Body of pancreas (tissue), 4 donors: ENCODE data around the gene NLRP12. TPM values are rescaled to one million over a fixed set of nuclear protein-coding genes. Genes with fewer than 3 reads are reported as not detected.
"Not testable (repeated sequence)": the region's sequence is repeated elsewhere in the genome, so short reads cannot be mapped to it uniquely, and the experiment has no call there.

Experiments
- ATAC-seq: fragments of 150-250 bp; one replicate; pipeline ENCODE4 v1.9.1; 2016
- DNase-seq, 4 donors: peaks; one replicate each; pipeline ENCODE4 v3.0.0-alpha.2; 2019
- H3K27ac ChIP-seq, 4 donors: fragments of 200-600 bp; sonication (generic); 1 replicate in 3 of 4; 2 replicates in 1 of 4; pipeline versions ENCODE4 v1.5.1 to v1.6.1; 2016 to 2019; ENCODE audit warnings: mild to moderate bottlenecking in 1 of 4, mixed read lengths in 1 of 4, moderate library complexity in 1 of 4
- H3K27me3 ChIP-seq, 2 donors: fragments of 200-600 bp; sonication (generic); one replicate each; pipeline ENCODE4 v1.6.0; 2016; ENCODE audit warnings: mild to moderate bottlenecking in 1 of 2
- H3K36me3 ChIP-seq, 2 donors: fragments of 200-600 bp; sonication (generic); replicated peaks in 1 of 2; 2 replicates each; pipeline ENCODE4 v1.5.1; 2016; ENCODE audit warnings: low read depth in 2 of 2; ENCODE audit not compliant: insufficient read depth in 1 of 2
- H3K4me1 ChIP-seq: fragments of 200-600 bp; sonication (generic); one replicate; pipeline ENCODE4 v1.6.0; 2016
- H3K4me3 ChIP-seq, 2 donors: fragments of 200-600 bp; sonication (generic); 1 replicate in 1 of 2; 2 replicates in 1 of 2; pipeline ENCODE4 v1.5.1; 2016 to 2019
- H3K9me3 ChIP-seq, 3 donors: fragments of 200-600 bp; sonication (generic); 1 replicate in 2 of 3; 2 replicates in 1 of 3; pipeline ENCODE4 v1.5.1; 2016
- POLR2A ChIP-seq, 3 donors: fragments of 450-650 bp; IDR thresholded peaks; one replicate each; pipeline ENCODE4 v1.6.1; 2016; ENCODE audit warnings: antibody characterized with exemption in 3 of 3, mild to moderate bottlenecking in 2 of 3
- WGBS, 2 donors: methylation state at CpG; one replicate each; pipeline ENCODE4 v1.1.5; 2017; 5-methylcytosine and 5-hydroxymethylcytosine counted together
- intact Hi-C: fragments of 100-400 bp; cut with DNase I; formaldehyde crosslinking; loops from one replicate; pipeline ENCODE4 v1.15.1; 2023
- total RNA-seq, 2 donors: library from RNA; depleted of rRNA; stranded (reverse); fragments of >200 nt; gene quantifications; one replicate each; pipeline ENCODE4 v1.1.0, GENCODE V29; 2016
- TF ChIP-seq, protein P1 (sequence below), 7 experiments: fragments of 450-650 bp in 4 of 7; fragments of 200-600 bp in 3 of 7; sonication (generic) in 3 of 7; IDR thresholded peaks; one replicate each; pipeline ENCODE4 v1.5.1; 2016 to 2019; ENCODE audit warnings: antibody characterized with exemption in 7 of 7

NLRP12 gene
- total RNA-seq, 2 donors from 2014 or later, result 0.26 TPM; not detected in 1

DNA sequence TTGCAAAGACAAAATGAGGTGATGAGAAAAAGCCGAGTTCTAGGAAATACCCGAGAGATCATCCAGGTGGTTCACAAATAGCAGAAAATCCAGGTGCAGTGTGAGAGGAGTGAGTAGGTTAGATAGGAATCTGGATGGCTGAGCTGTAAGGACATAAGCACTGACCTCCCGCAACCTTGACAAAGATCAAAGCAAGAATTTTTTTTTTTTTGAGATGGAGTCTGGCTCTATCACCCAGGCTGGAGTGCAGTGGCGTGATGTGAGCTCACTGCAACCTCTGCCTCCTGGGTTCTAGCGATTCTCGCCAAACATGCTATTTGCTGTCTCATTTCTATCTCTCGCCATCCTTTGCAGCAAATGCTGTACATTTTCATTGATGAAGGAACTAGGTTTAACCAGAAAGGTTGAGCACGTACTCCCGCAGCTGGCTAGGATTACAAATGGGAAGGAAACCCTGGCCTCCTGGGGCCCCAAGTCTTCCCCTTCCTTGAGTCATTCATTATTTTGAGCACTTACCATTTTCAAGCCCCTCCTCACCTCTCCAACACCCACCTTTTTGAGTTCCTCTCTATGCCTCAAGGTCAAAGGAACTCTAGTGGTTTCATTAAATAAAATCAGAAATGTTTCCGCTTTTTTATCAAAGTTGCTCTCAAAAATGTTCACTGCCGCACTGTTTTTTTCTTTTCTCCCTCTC is 38.8 kb downstream of the NLRP12 start:
- ATAC-seq, result no peak
- no peaks in the 10 kb centered on the region for H3K9me3 ChIP-seq
- H3K36me3 ChIP-seq, result no peaks in the 10 kb centered on the region
- H3K27ac ChIP-seq, result no peak overlapping the region
- H3K4me3 ChIP-seq, result no peak overlapping the region
- no peaks in the 10 kb centered on the region for H3K27me3 ChIP-seq
- 30 to 35% methylated on average over 11 of the region's 11 CpGs for WGBS, 2 donors
- intact Hi-C loops, result no loop called here
- no peaks in the 10 kb centered on the region for H3K4me1 ChIP-seq
- no peak for TF ChIP-seq POLR2A (IDR thresholded peaks at IDR 0.05)
- TF ChIP-seq, protein P1, sequence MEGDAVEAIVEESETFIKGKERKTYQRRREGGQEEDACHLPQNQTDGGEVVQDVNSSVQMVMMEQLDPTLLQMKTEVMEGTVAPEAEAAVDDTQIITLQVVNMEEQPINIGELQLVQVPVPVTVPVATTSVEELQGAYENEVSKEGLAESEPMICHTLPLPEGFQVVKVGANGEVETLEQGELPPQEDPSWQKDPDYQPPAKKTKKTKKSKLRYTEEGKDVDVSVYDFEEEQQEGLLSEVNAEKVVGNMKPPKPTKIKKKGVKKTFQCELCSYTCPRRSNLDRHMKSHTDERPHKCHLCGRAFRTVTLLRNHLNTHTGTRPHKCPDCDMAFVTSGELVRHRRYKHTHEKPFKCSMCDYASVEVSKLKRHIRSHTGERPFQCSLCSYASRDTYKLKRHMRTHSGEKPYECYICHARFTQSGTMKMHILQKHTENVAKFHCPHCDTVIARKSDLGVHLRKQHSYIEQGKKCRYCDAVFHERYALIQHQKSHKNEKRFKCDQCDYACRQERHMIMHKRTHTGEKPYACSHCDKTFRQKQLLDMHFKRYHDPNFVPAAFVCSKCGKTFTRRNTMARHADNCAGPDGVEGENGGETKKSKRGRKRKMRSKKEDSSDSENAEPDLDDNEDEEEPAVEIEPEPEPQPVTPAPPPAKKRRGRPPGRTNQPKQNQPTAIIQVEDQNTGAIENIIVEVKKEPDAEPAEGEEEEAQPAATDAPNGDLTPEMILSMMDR (IDR thresholded peaks at IDR 0.05), result no peak
- DNase-seq, result no peak

DNA sequence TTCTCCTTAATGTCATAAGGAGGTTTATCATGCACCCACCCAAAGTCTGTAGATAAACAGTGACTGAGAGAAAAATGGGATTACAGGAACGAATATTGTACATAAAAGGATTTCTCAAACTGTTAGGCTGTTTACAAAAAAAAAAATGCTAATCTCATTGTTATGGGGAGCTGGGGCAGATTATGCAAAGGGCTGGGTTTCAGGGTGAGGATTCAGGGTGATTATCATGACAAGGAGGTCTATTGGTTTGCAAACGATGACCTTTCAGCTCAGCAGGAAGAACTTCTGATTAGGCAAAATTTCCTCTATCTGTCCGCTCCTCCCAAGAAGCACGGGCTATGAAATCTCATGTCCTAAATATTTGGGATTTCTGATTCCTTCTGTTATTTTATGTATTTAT is 41.4 kb downstream of the NLRP12 start:
- intact Hi-C loops, result no loop called here
- no peak for TF ChIP-seq POLR2A (IDR thresholded peaks at IDR 0.05)
- TF ChIP-seq, protein P1 (IDR thresholded peaks at IDR 0.05), result no peak
- 53 to 54% methylated on average over 4 of the region's 4 CpGs for WGBS, 2 donors
- Histone ChIP-seq H3K4me1 (no peaks in the 10 kb centered on the region), H3K27ac (no peak overlapping the region), H3K27me3 (no peaks in the 10 kb centered on the region), H3K4me3 (no peak overlapping the region), H3K9me3 (no peaks in the 10 kb centered on the region), H3K36me3 (no peaks in the 10 kb centered on the region)
- ATAC-seq, result no peak
- no peak for DNase-seq

DNA sequence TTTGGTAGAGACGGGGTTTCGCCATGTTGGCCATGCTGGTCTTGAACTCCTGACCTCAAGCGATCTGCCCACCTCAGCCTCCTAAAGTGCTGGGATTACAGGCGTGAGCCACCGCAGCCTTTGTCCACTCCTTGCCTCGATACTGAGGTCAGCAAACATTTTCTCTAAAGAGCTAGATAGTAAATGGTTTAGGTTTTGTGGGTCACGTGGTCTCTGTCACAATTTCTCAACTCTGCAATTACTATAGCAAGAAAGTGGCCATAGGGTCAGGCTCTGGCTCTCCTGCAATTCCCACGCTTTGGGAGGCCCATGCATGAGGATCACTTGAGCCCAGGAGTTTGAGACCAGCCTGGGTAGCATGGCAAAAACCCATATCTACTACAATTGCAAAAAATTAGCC is 42.8 kb downstream of the NLRP12 start:
- H3K27ac ChIP-seq, H3K9me3 ChIP-seq, H3K4me1 ChIP-seq, ATAC-seq, H3K4me3 ChIP-seq, intact Hi-C loops, DNase-seq, H3K36me3 ChIP-seq, H3K27me3 ChIP-seq: not testable (repeated sequence)
- WGBS, 2 donors, result 70 to 76% methylated on average over 7 to 8 of the region's 8 CpGs

DNA sequence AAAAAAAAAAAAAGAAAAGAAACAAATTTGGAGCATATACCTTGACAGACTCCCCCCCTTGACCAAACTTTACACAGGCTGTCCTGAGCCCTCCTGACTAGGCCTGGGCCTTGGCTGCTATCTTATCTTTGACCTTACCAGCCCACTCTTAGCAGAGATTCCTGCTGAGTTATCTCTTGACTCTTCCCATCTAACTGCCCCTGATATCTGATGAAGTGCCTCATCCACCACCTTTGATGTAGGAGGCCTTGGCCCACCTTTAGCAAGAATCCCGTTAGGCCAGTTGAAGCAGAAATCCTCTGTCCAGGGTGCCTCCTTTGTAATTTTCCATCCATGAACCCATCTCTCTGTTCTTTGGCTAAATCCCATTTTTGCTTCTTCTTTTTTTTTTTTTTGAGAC is 43.6 kb downstream of the NLRP12 start:
- intact Hi-C loops, result no loop called here
- TF ChIP-seq, protein P1 (IDR thresholded peaks at IDR 0.05), result no peak
- TF ChIP-seq POLR2A (IDR thresholded peaks at IDR 0.05), result no peak
- Histone ChIP-seq H3K27me3 (no peaks in the 10 kb centered on the region), H3K9me3 (no peaks in the 10 kb centered on the region), H3K27ac (no peak overlapping the region), H3K4me3 (no peak overlapping the region), H3K4me1 (no peaks in the 10 kb centered on the region), H3K36me3 (no peaks in the 10 kb centered on the region)
- 15 to 38% methylated on average over 1 of the region's 1 CpG for WGBS, 2 donors
- no peak for ATAC-seq
- no peak for DNase-seq

DNA sequence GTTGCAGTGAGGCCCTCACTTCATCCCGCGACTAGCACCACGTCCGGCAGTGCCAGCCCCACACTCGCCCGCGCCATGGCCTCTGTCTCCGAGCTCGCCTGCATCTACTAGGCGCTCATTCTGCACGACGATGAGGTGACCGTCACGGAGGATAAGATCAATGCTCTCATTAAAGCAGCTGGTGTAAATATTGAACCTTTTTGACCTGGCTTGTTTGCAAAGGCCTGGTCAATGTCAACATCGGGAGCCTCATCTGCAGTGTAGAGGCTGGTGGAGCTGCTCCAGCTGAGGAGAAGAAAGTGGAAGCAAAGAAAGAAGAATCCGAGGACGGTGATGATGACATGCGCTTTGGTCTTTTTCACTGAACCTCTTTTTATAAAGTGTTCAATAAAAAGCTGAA is 48.6 kb downstream of the NLRP12 start:
- ATAC-seq (no peak), DNase-seq (no peak)
- Histone ChIP-seq H3K4me3 (no peak overlapping the region), H3K36me3 (no peaks in the 10 kb centered on the region), H3K9me3 (no peaks in the 10 kb centered on the region), H3K4me1 (peaks cover 3% of the 10 kb centered on the region), H3K27me3 (no peaks in the 10 kb centered on the region), H3K27ac (no peak overlapping the region)
- TF ChIP-seq, protein P1 (IDR thresholded peaks at IDR 0.05), result no peak
- TF ChIP-seq POLR2A (IDR thresholded peaks at IDR 0.05), result no peak
- 33 to 36% methylated on average over 14 to 18 of the region's 18 CpGs for WGBS, 2 donors
- intact Hi-C loops, result no loop called here

DNA sequence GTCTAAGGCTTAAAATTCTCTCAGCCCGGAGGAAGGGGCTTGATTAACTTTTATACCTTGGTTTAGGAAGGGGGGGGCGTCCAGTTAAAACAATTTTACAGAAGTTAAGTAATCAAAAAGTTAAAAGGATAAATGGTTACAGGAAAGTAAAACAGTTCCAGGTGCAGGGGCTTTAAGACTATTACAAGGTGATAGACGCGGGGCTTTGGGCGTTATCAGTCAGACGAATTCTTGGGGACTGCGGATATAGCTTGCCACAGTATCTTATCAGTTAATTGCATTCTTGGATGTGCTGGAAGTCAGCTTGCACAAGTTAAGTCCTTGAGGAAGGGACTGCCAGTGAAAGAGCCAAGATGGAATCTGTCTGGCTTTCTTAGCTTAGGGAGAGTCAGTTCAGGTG is 49.6 kb downstream of the NLRP12 start:
- H3K9me3 ChIP-seq, H3K27me3 ChIP-seq, H3K4me1 ChIP-seq, H3K36me3 ChIP-seq, H3K27ac ChIP-seq, H3K4me3 ChIP-seq, ATAC-seq, DNase-seq, intact Hi-C loops: not testable (repeated sequence)
- 16 to 24% methylated on average over 7 of the region's 7 CpGs for WGBS, 2 donors
